K562 (cell line): ENCODE results near the gene DIAPH1. TPM values are rescaled to one million over a fixed set of nuclear protein-coding genes. Genes with fewer than 3 reads are reported as not detected.

ENCODE experiments used
- ARNT ChIP-seq, 2 experiments: fragments of 450-650 bp; IDR thresholded peaks; 2 replicates each; pipeline ENCODE4 v1.6.1; 2016; ENCODE audit warnings: mild to moderate bottlenecking in 1 of 2
- CCNT2 ChIP-seq: IDR thresholded peaks from 2 replicates; pipeline ENCODE4 v1.6.1; 2011; ENCODE audit warnings: borderline replicate concordance, low read depth, mild to moderate bottlenecking, moderate library complexity, mixed read lengths, low read length; ENCODE audit not compliant: insufficient read length; ENCODE audit errors: extremely low read depth
- E2F1 ChIP-seq: sonication (generic); formaldehyde crosslinking; IDR thresholded peaks from 2 replicates; pipeline ENCODE4 v1.8.1; 2023; ENCODE audit warnings: mild to moderate bottlenecking, missing genetic modification reagents, moderate library complexity
- IFI16 ChIP-seq: fragments of 250-450 bp; sonication (Bioruptor Pico); IDR thresholded peaks from 2 replicates; pipeline ENCODE4 v2.1.2; 2022; ENCODE audit warnings: mild to moderate bottlenecking, inconsistent platforms
- MITF ChIP-seq: IDR thresholded peaks from 2 replicates; pipeline ENCODE4 v1.6.1; 2014; ENCODE audit warnings: antibody characterized with exemption
- RERE ChIP-seq: sonication (generic); formaldehyde crosslinking; IDR thresholded peaks from 2 replicates; pipeline ENCODE4 v1.8.0; 2023; ENCODE audit warnings: missing genetic modification reagents, mild to moderate bottlenecking, borderline replicate concordance
- SAFB ChIP-seq: fragments of 200-400 bp; formaldehyde crosslinking; IDR thresholded peaks from 2 replicates; pipeline ENCODE4 v1.6.1; 2017; ENCODE audit warnings: low read depth, low read length, borderline replicate concordance
- U2AF1 ChIP-seq: fragments of 200-400 bp; formaldehyde crosslinking; optimal IDR thresholded peaks from 2 replicates; pipeline ENCODE3; 2017; ENCODE audit warnings: mild to moderate bottlenecking, low read depth, low read length, moderate library complexity
- polyA plus RNA-seq, 8 experiments: library from polyadenylated mRNA; depleted of rRNA in 4 of 8; stranded (reverse) in 5 of 8; unstranded in 3 of 8; fragments of >200 nt; fragmentation: Nextera tagmentation in 2 of 8; fragmentation: Illumina TruSeq in 1 of 8; extraction: Ambion mirVana in 2 of 8; extraction: Trizol in 1 of 8; gene quantifications; 2 replicates each; pipeline versions ENCODE4 v1.2.1 to v1.2.3, GENCODE V29; 2011 to 2014; ENCODE audit warnings: inconsistent platforms in 1 of 8, missing spikeins in 1 of 8
- total RNA-seq, 7 experiments: library from RNA; depleted of rRNA in 6 of 7; stranded (reverse); fragments of >200 nt in 6 of 7; fragmentation: Illumina TruSeq in 2 of 7; extraction: Trizol in 2 of 7; gene quantifications; 2 replicates each; pipeline versions ENCODE4 v1.2.1 to v1.2.3, GENCODE V29; 2011 to 2021; ENCODE audit warnings: low replicate concordance in 1 of 7
- TF ChIP-seq, protein P1 (sequence below), 2 experiments: fragments of 450-650 bp; IDR thresholded peaks; 2 replicates each; pipeline ENCODE4 v1.6.1; 2016; ENCODE audit warnings: mild to moderate bottlenecking in 2 of 2, borderline replicate concordance in 1 of 2, low read depth in 1 of 2, moderate library complexity in 1 of 2

Gene DIAPH1
- total and polyA plus RNA-seq, 9 of the 15 experiments (the other 6 are each of a cell fraction or from before 2014, with no cell fraction given): 60.8 to 328 (median 97.8) TPM

DNA sequence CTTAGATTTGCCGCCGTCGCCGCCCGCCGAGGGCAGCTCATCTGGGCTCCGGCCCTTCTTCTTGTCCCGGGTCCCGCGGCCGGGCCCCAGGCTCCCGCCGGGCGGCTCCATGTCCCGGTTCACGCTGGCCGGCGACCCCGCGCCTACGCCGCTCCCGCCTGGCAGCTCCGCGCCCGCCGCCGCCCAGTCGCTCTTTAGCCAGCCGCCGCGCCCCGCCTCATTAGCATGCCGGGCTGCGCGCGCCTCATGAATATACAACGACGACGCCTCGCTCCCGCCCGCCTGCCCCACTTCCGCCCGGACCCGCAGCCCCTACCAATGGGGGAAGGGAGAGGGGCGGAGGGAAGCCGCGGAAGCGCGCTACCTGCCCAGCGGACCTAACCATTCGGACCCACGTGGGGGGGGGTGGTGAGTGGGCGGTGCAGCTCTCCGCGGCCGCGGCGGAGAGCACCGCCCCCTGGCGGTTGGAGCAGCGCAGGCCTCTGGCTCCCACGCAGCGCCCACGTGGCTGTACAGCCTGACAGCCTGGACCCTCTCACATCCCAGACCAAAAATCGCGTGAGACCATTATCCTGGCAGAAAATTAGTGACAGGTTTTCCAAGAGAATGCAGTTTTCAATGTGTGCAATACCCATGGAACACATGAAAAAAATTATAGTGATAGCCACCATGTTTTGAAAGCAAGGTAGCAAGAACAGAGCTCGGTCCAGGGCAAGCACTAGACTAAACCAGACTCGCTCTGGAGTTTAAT lies at the start of gene DIAPH1 (continued):
- TF ChIP-seq, protein P1, sequence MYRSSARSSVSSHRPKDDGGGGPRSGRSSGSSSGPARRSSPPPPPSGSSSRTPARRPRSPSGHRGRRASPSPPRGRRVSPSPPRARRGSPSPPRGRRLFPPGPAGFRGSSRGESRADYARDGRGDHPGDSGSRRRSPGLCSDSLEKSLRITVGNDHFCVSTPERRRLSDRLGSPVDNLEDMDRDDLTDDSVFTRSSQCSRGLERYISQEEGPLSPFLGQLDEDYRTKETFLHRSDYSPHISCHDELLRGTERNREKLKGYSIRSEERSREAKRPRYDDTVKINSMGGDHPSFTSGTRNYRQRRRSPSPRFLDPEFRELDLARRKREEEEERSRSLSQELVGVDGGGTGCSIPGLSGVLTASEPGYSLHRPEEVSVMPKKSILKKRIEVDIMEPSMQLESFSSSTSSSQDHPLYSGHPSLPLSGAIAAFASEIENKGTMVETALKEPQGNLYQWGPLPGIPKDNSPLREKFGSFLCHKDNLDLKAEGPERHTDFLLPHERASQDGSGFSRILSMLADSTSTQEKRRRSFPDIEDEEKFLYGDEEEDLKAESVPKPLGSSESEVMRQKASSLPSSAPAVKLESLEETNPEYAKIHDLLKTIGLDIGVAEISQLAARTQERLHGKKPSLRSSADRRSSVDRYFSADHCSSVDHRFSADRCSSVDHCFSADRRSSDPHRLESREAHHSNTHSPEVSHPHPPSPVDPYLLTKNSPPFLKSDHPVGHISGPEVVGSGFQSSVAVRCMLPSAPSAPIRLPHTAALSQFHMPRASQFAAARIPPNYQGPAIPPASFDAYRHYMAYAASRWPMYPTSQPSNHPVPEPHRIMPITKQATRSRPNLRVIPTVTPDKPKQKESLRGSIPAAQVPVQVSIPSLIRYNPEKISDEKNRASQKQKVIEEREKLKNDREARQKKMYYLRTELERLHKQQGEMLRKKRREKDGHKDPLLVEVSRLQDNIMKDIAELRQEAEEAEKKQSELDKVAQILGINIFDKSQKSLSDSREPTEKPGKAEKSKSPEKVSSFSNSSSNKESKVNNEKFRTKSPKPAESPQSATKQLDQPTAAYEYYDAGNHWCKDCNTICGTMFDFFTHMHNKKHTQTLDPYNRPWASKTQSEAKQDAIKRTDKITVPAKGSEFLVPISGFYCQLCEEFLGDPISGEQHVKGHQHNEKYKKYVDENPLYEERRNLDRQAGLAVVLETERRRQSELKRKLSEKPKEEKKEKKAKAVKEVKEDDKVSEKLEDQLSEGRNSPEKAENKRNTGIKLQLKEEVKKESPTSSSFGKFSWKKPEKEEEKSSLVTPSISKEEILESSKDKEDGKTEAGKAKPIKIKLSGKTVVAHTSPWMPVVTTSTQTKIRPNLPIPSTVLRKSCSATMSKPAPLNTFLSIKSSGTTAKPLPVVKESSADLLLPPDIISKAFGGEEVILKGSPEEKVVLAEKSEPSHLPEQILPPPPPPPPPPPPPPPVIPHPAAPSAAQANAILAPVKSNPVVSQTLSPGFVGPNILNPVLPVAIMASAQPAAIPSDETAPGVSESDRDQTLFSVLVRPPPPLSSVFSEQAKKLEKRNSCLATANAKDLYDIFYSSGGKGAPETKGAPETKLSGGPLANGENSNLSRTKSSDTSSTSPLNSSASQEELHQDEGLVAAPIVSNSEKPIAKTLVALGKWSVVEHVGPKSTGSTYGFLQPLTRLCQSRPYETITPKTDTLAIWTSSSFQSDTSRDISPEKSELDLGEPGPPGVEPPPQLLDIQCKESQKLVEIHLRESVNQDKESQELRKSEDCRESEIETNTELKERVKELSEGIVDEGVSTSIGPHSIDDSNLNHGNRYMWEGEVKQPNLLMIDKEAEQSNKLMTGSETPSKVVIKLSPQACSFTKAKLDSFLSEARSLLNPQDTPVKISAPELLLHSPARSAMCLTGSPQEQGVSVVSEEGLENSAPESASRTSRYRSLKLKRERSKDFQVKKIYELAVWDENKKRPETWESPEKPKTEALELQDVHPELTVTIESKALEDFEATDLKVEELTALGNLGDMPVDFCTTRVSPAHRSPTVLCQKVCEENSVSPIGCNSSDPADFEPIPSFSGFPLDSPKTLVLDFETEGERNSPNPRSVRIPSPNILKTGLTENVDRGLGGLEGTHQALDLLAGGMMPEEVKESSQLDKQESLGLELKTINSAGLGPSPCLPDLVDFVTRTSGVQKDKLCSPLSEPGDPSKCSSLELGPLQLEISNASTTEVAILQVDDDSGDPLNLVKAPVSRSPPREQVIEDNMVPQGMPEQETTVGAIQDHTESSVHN (IDR thresholded peaks at IDR 0.05; ENCODE audit: borderline replicate concordance in 1 of 2, low read depth in 1 of 2): no peak
- TF ChIP-seq SAFB (peak; percentile 87), RERE (CRISPR knock-in tag) (no peak), MITF (no peak), CCNT2 (peak; percentile 96), U2AF1 (peak; percentile 48), IFI16 (no peak), ARNT (IDR thresholded peaks at IDR 0.05) (no peak), E2F1 (0 out of 2 replicates have a peak, but pooled peaks have one; percentile 69)
